Stomach (tissue), 4 donors: Measurements from ENCODE around the gene LIPH.

ENCODE experiments used
- EP300 ChIP-seq: sonication (generic); formaldehyde crosslinking; IDR thresholded peaks from one replicate; pipeline ENCODE4 v1.6.1; 2017; ENCODE audit warnings: antibody characterized with exemption
- POLR2A ChIP-seq, 4 donors: fragments of 450-650 bp; IDR thresholded peaks; one replicate each; pipeline ENCODE4 v1.6.1; 2016; ENCODE audit warnings: antibody characterized with exemption in 4 of 4, control low read depth in 2 of 4, mild to moderate bottlenecking in 1 of 4, moderate library complexity in 1 of 4
- TF ChIP-seq, protein P1 (sequence below), 7 experiments: fragments of 450-650 bp in 4 of 7; fragments of 200-600 bp in 3 of 7; sonication (generic) in 3 of 7; IDR thresholded peaks; one replicate each; pipeline ENCODE4 v1.5.1; 2016 to 2019; ENCODE audit warnings: antibody characterized with exemption in 7 of 7, control low read depth in 2 of 7, mild to moderate bottlenecking in 1 of 7

DNA sequence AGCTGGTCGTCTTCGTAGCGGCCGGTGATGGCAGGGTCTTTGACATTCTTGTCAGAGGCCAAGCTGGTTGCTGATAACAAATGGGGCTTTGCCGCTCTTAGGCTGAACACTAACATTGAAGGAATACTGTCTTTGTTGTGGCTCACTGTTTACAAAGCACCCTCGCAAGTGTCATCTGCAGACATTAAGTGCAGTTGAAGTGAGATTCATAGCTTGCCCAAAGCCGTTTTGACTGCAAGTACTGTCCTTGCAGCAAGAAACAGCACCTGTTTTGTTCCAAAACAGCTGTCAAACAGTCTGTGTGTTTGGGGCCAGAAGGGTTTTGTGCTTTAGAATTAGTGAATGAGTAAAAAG, 34.3 kb upstream of the LIPH start:
- TF ChIP-seq, protein P1, sequence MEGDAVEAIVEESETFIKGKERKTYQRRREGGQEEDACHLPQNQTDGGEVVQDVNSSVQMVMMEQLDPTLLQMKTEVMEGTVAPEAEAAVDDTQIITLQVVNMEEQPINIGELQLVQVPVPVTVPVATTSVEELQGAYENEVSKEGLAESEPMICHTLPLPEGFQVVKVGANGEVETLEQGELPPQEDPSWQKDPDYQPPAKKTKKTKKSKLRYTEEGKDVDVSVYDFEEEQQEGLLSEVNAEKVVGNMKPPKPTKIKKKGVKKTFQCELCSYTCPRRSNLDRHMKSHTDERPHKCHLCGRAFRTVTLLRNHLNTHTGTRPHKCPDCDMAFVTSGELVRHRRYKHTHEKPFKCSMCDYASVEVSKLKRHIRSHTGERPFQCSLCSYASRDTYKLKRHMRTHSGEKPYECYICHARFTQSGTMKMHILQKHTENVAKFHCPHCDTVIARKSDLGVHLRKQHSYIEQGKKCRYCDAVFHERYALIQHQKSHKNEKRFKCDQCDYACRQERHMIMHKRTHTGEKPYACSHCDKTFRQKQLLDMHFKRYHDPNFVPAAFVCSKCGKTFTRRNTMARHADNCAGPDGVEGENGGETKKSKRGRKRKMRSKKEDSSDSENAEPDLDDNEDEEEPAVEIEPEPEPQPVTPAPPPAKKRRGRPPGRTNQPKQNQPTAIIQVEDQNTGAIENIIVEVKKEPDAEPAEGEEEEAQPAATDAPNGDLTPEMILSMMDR (IDR thresholded peaks at IDR 0.05), result no peak
- TF ChIP-seq POLR2A (IDR thresholded peaks at IDR 0.05) (no peak), EP300 (no peak)
